HG03432 (cell line): Measurements from ENCODE around the gene PRRC1.
A peak's percentile ranks its signal among the peaks of the same experiment; 100 is the strongest.
"Not testable (repeated sequence)": the region's sequence is repeated elsewhere in the genome, so short reads cannot be mapped to it uniquely, and the experiment has no call there.

ENCODE experiments used
- ATAC-seq: cut with Tn5 transposase; IDR thresholded peaks from one replicate; pipeline ENCODE4 v1.9.1; 2021; ENCODE audit warnings: mild to moderate bottlenecking, moderate library complexity; ENCODE audit not compliant: unreplicated experiment

Gene PRRC1

DNA sequence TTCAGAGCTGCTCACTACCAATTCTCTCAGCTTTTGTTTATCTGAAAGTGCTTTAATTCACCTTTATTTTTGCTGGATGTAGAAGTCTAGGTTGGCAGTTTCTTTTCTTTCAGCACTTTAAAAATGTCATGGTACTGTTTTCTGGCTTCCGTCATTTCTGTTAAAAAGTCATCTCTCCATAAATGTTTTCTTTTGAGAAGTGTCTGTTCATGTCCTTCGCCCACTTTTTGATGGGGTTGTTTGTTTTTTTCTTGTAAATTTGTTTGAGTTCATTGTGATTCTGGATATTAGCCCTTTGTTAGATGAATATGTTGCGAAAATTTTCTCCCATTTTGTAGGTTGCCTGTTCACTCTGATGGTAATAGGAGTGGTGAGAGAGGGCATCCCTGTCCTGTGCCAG is 23.1 kb downstream of the PRRC1 start:
- ATAC-seq, result not testable (repeated sequence)

DNA sequence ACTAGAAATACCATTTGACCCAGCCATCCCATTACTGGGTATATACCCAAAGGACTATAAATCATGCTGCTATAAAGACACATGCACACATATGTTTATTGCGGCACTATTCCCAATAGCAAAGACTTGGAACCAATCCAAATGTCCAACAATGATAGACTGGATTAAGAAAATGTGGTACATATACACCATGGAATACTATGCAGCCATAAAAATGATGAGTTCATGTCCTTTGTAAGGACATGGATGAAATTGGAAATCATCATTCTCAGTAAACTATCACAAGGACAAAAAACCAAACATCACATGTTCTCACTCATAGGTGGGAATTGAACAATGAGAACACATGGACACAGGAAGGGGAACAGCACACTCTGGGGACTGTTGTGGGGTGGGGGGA is 27.8 kb downstream of the PRRC1 start:
- not testable (repeated sequence) for ATAC-seq

DNA sequence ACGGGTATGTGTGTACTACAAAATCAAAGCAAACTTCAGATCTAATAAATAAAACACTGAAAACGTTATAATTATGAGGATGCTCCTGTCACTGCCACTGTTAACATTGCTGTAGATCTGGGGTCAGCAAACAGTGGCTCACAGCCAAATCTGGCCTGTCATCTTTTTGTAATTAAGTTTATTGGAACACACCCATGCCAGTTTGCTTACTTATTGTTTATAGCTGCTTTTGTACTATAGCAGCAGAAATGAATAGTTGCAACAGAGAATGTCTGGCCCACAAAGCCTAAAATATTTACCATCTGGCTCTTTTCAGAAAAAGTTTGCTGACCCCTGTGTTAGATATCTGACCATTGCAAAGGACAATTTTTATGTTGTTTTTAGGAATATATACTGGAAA is 32.1 kb downstream of the PRRC1 start:
- ATAC-seq, result no peak

DNA sequence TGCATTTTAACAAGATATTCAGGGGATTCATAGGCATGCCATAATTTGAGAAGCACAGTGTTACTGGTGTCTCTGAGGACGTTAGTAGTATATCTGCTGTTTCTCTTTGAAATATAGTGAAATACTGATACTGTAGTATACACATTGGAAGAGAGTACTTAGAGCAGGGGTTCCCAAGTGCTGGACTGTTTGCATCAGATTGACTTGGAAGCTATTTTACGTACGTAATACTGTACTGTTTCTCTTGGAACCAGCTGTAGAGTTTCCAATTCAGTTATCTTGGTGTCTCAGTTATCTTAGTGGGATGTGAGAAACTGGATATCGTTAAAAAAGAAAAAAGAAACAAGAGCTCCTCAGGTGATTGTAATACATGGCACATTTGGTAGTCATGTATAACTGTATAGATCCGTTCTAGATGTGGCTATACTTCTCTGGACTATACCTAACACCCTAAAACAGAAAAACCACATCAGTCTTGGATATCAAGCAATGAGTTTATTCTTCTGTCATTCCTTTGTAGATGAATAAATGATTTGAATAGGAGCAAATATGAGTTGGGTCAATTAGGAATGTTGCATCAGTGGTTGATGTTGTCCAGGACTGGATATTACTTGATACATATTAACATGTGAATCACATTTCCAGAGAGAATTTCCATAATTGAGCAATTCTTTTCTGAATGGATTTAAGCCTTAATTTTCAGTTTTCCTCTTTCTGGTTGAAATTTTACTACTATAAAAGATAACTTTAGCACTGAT is 33.4 kb downstream of the PRRC1 start:
- no peak for ATAC-seq

DNA sequence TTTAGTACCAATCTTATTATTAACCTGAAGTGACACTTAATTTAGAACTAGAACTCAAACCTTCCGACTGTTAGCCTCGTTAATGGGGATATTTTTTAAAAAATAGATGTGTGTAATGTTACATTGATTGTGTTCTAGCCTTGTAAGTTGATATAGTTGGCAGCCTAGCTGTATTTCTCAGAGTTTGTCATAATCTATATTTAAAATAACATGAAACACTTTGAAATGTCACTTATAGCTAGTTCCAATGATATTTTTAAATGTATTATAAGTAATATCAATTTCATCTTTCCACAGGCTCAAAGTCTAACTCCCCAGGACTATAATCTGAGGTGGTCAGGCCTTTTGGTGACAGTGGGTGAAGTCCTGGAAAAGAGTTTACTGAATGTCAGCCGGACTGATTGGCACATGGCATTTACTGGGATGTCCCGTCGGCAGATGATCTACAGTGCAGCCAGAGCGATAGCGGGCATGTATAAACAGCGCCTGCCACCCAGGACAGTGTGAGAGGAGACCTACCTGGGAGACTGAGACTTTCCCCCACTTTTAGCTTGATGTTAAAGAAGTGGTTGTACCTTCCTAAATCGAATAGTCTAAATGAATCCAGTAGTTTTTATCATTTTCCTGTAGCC is 34.1 kb downstream of the PRRC1 start:
- ATAC-seq, result no peak

DNA sequence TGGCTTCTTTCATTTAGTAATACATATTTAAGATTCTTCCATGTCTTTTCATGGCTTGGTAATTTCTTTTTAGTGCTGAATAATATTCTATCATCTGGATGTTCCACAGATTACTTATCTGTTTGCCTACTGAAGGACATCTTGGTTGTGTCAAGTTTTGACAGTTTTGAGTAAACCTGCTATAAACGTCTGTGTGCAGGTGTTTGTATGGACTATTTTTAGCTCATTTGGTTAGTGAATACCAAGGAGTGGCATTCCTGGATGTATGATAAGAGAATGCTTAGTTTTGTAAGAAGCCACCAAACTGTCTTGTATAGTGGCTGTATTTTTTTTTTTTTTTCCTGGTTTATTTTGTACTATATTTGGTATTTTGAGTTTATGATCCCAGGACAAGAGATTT is 38.4 kb downstream of the PRRC1 start:
- no peak for ATAC-seq

DNA sequence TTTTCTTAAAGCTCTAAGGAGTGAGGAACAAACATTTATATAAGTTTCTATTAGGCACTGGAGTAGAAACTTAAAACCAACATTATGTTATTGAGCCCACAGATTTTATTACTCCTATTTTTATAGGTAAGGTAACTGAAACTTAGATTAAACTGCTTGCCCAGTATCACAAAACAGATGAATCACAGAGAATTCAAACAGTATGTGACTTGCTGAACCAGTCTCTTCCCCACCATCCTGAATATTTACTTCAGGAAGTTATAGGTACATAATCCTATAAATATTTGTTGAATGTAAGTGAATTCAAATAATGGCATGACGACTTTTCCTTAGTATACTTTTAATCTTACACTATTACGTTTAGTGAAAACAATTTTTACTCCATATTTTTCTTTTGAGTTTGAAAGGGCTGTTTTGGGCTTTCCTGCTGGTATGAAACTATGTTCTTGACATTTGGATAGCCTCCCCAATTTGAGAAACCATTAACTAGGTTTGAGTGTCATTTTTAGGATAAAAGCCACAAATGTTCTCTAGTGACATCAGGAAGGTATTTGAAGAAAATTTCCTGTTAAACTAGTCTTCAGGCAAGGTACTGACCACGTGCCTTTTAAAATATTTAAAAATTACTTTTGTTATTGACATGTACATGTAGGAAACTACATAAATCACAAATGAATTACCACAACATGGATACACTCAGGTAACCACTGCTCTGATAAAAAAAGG is 39.3 kb downstream of the PRRC1 start:
- ATAC-seq, result no peak

DNA sequence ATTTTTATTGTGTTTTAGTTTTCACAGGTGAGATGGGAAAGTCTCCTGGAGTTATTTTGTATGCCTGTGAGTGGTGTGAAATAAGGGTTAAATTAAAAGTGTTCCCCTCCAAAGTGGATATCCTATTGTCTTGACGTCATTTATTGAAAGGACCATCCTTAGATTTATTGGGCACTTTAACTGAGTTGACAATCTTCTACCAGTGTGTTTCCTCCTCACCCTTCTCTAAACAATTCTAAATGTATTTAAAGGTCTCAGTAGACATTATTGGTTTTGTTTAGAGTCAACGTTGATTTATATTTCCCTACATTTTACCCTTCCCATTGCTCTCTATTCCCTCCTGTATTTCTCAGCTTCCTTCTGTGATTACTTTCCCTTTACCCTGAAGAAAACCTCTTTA is 40.8 kb downstream of the PRRC1 start:
- no peak for ATAC-seq

DNA sequence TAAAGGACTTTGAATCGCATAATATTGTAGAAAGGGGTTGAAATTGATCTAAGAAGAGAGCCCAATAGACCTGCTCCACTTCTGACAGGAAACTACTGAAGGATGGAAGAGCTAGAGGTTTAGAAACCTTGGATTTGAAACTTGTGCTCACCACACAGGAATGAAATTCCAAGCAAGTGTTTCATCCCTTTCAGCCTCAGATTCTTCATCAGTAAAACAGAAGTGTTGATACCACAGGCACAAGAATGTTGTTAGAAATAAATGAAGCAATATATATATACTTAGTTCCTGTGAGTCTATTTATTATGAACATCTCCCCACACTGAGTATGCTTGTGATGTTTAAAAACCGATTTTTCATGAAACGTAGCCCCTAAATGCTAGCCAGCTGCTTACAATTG is 43.8 kb downstream of the PRRC1 start:
- ATAC-seq, result no peak

DNA sequence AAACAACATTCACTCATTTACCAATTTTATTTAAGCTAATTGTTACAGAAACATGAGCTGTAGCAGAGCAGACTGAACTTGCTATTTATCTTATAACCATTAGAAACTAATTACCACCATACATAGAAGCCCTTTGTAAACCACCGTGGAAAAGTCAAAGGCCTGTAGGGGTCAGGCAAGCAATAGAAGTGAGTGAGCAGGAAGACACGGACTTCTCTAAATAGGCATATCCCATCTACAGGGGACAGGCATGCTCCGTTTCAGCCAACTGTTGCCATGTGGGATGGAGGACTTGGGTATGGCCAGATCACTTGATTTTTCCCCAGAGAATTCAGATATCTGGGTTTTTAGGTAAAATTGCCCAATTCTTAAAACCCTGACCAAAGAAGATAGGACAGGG is 44.8 kb downstream of the PRRC1 start:
- ATAC-seq, result no peak

DNA sequence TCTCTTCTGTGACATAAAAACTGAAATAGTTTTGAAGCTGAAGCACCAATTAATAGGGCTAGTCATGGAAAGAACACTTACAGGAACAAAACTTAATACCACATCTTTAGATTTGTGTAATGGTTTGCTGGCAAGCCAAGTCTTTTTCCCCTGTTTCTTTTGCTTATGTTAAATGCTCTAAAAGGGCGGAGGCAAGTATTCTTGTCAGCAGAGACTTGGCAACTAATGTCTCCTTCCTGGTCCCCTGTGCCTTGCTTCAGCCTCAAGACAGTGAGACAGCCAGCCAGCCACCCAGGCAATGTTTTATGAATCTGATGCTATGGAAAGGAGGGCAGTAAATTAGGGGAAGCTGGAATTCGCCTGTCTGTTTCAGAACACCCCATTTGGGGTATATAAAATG is 45.7 kb downstream of the PRRC1 start:
- no peak for ATAC-seq

DNA sequence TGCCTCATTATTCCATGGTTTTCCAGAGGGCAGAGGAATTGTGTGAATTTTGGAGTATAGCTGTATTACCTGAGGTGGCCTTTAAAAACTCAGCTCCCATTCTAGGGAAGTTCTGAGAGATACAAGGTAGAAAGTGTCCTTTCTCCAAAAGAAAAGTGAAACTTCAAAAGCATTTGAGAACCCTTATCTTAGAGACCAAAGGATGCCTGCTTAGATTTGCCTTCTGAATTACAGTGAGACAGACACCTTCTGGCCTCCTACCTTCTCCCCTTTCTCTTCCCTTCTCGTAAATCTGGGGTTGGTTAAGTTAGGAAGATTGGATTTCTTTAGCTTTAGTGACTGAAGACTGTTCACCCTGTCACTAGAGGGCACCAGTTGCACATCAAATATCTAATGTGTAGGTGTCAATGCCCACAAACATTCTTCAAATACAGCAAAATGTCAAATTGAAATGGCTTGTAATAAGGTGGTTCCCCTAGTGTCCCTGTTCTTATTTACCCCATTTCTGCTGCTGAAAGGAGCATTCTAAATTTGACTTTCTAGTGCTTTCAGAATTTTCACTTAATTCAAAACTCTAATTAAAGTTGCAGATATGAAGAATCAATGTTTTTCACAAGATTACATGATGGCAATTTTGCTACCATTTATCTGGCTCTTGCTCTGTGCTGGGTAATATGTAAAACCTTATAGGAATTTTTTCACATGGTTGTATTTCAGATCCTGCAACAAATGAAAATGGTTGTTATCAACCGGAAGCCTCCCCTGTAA is 46.7 kb downstream of the PRRC1 start:
- peak; percentile 44 for ATAC-seq

DNA sequence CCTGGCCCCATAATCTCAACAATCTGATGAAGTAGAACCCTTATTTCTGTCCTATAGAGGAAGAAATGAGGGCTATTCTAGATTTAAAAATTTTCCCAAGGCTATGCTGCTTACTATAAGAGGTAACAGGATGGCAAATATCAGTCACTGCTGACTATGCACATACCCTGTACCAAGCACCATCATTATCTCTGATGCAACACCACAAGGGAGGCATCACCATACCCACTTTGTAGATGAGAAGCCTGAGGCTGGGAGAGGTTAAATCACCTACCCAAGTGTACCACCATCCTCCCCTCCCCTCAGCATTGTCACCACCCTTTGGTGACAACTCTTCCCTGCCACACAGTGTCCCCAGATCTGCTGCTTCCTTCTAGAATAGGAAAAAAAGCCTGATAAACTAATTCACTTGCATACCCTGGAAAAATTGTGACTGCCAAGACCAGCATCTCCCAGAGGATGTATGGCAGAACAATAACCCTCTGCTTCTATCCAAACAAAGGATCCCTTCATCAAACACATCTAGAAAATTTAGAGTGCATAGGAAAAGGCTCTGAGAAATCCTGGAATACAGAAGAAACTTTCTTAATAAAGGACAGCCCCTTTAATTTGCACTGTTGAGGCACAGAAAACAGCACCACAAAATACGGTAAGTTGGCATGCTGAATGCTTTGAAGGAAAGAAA is 48.3 kb downstream of the PRRC1 start:
- no peak for ATAC-seq

DNA sequence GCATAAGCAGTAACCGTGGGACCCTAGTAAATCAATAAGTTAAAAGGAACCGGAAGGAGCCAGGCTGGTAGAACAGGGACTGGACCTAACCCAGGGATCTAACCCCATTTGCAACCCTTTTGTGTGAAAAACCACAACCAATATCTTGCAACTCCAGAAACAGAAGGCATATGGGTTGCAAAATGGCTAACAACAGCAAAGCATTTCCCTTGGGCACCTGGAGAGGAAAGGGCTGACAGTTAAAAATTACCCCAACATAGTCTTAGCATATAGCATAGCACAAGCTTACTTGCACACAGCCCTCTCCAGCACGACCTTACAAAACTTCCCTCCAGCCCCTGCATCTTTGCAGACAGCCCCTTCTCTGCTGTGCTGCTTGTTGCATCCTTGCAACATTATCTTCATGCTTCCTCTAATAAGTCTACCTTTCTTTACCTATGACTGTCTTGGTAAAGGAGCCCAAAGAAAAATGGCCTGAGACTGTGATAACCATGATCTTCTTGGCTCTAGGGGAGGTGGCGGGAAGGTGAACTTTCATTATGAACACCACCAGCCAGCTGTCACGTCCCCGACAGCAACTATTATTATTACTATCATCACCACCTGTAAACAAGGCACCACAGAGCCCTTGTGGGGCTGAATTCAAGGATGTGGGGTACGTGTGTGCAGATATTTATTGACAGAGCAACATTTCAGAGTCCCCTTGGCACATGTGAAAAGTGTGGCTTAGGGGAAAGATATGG is 49.8 kb downstream of the PRRC1 start:
- ATAC-seq, result peak; percentile 84

DNA sequence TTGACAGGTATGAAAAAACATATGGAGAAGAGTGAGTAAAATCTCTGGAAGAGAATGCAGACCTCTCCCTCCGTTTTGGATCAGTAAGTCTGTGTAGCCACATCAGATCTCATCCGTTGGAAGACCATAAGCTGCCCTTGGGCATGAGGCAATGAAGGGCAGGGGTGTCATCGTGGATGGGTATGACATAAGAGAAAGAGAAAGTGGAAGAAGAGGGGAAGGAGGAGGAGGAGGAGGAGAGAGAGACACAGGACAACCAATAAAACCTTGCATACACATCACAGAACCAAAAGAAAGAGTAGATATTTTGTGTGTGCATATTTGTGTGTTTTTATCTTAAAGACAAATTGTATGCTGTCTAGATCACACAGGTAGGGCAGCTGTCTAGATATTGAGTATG is 50.7 kb downstream of the PRRC1 start:
- no peak for ATAC-seq

DNA sequence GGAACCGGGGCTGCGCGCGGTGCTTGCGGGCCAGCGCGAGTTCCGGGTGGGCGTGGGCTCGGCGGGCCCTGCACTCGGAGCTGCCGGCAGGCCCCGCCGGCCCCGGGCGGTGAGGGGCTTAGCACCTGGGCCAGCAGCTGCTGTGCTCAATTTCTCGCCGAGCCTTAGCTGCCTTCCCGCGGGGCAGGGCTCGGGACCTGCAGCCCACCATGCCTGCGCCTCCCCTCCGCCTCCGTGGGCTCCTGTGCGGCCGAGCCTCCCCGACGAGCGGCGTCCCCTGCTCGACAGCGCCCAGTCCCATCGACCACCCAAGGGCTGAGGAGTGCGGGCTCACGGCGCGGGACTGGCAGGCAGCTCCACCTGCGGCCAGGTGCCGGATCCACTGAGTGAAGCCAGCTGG is 52.0 kb downstream of the PRRC1 start:
- not testable (repeated sequence) for ATAC-seq

DNA sequence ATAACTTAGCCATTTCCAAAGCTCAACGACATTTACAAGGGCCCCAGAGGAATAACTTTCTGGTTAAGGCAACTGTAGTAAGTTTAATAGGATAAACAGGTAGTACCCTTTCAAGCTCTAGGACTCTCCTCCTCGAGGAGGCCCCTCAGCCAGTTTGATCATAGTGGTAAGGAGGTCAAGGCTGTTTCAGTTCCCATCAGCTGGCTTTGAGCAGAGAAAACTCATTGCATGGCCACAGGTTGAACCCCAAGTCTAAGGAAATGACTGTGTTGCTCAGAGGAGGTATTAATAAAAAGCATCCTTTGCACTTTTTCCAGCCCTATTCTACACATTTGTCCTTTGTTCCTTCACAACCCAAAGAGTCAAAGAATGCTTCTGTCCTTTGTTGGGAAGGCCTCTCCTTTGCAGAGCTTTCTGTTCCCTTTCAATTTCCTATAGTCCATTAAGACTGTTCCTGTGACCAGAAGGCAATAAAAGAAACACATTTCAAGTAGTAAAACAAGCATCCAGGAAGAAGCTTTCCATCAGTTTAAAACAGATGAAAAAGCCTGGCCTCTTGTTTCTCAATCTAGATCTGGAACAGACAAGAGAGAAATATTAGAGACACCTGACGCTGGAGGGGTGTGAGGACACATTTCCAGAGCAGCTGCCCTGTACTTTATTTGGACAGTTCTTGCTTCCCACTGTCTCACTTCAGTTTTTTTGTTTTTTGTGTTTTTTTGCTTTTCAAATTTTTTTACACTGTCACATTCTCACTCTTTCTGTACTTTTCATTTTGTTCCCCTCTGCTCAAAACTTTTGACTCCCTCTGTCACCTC is 54.1 kb downstream of the PRRC1 start:
- ATAC-seq, result peak; percentile 57

DNA sequence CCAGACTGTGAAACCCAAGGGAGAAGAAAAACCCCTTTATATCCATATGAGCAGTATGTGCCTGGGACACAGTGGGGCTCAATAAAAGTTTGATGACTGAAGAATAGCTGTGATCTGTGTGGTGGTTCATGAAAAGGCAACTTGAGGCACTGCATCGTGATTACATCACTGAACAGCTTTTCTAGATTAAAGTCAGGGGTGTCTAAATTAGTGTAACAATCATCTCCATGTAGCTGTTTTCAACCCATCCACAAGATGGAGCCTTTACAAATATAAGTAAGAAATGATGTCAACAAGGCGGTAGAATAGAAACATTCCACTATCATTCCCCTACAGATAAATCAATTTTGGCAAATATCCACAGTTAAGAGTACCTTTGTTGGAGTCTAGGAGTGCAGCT is 55.5 kb downstream of the PRRC1 start:
- no peak for ATAC-seq
